GM20000 (cell line): ENCODE measurements around the gene NCAPG2.

Source experiments
- DNase-seq: peaks from one replicate; pipeline ENCODE4 v3.0.0; 2012; ENCODE audit warnings: low spot score
- TF ChIP-seq, protein P1 (sequence below): IDR thresholded peaks from 2 replicates; pipeline ENCODE4 v1.5.1; 2012; ENCODE audit warnings: mild to moderate bottlenecking, control low read depth; ENCODE audit errors: extremely low read depth, missing control alignments

NCAPG2 gene

DNA sequence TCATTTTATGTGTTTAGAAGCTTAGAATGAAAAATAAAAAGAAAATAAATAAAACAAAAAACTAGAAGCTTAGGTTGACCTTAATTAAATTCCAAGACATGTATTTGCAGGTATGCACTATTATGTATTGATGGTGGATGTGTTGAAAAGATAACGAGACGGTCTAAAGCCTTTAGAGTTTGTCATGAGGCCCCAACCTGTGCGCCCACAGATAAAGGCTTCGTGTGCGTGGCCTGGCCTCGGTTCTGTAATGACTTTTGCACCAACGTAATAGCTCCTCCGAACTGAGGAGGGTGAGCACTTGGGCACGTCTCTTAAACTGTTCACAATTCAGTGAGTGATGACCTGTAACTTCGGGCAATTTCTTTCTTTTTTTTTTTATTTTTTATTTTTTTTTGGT is 43.7 kb upstream of the NCAPG2 start:
- TF ChIP-seq, protein P1, sequence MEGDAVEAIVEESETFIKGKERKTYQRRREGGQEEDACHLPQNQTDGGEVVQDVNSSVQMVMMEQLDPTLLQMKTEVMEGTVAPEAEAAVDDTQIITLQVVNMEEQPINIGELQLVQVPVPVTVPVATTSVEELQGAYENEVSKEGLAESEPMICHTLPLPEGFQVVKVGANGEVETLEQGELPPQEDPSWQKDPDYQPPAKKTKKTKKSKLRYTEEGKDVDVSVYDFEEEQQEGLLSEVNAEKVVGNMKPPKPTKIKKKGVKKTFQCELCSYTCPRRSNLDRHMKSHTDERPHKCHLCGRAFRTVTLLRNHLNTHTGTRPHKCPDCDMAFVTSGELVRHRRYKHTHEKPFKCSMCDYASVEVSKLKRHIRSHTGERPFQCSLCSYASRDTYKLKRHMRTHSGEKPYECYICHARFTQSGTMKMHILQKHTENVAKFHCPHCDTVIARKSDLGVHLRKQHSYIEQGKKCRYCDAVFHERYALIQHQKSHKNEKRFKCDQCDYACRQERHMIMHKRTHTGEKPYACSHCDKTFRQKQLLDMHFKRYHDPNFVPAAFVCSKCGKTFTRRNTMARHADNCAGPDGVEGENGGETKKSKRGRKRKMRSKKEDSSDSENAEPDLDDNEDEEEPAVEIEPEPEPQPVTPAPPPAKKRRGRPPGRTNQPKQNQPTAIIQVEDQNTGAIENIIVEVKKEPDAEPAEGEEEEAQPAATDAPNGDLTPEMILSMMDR: no peak
- DNase-seq: no peak

DNA sequence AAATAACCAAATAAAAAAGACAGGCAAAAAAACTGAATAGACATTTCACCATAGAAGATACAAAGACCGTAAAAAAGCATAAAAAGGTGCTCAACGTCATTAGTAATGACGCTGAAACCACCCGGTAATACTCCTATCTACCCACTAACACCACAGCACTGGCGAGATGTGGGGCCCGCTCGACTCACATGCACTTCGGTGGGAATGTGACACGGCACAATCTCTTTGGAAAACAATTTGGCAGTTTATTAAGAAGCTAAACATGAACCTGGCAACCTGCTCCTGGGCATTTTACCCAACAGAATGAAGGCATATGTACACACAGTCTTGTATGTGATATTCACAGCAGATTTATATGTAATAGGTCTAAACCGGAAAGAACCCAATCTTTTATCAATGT is 42.8 kb upstream of the NCAPG2 start:
- no peak for DNase-seq

DNA sequence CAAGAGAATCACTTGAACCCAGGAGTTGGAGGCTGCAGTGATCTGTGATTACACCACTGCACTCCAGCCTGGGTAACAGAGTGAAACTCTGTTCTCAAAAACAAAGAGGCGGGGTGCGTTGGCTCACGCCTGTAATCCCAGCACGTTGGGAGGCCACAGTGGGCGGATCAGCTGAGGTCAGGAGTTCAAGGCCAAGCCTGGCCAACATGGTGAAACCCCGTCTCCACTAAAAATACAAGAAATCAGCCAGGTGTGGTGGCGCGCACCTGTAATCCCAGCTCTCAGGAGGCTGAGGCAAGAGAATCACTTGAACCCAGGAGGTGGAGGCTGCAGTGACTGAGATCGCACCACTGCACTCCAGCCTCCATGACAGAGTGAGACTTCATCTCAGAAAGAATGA is 42.4 kb upstream of the NCAPG2 start:
- no peak for DNase-seq
- TF ChIP-seq, protein P1: no peak

More for the DNA sequence above, 42.8 kb upstream of the NCAPG2 start:
- TF ChIP-seq, protein P1: no peak

DNA sequence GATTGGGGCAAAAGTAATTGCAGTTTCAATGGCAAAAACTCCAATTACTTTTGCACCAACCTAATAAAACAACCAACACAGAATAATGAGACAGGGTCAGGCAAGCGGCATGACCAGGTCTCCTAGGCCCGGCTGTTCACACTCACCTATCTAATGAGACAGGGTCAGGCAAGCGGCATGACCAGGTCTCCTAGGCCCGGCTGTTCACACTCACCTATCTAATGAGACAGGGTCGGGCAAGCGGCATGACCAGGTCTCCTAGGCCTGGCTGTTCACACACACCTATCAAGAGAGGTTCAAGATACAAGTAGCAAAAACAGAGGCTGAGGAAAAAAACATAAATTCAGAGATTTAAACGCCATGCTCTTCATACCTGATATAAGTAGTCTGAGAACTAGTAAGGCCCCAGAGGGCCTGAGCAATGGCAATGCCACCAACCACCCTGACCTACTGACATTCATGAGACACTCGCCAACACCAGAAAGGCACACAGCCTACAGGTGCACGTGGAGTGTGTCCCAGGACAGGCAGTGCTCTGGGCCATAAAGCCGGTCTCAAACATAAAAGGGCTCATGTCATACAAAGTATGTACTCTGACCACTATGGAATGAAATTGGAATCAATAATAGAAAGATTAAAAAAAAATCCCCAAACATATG is 40.6 kb upstream of the NCAPG2 start:
- TF ChIP-seq, protein P1: no peak
- no peak for DNase-seq

DNA sequence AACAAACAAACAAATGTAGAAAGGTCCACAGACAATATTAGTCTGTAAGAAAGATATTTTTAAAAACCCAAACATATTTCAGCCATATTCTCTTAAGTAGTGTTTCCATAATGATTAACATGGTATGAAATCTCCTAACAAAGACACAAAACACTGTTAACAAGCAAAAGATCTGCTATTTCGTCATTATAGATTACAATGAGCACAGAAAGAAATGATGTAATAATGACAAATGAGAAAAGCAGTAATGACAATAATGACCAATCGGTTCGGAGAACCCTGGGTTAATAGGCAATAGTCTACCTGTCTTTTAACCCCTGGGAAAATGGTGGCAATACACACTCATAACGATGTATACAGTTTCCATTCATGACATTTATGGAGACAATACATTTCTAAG is 39.5 kb upstream of the NCAPG2 start:
- DNase-seq: no peak
- TF ChIP-seq, protein P1: no peak

DNA sequence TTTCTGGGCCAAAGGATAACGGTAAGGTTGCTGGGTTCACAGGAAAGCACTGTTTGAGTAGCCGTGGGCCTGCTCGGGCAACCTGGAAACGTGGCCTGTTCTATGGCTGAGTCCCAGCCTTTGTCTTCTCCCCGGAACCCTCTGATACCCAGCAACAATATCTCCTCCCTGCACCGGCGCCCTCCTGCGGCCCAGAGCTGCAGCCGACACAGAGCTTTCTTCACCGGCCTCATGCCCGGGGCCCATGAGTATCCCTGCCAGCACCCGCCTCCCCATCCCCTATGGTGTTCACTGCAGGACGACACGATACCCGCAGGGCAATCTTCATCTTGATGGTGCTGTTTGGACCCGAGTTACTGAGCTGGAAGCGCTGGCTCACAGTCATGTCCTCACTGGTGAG is 38.6 kb upstream of the NCAPG2 start:
- TF ChIP-seq, protein P1: no peak
- no peak for DNase-seq

DNA sequence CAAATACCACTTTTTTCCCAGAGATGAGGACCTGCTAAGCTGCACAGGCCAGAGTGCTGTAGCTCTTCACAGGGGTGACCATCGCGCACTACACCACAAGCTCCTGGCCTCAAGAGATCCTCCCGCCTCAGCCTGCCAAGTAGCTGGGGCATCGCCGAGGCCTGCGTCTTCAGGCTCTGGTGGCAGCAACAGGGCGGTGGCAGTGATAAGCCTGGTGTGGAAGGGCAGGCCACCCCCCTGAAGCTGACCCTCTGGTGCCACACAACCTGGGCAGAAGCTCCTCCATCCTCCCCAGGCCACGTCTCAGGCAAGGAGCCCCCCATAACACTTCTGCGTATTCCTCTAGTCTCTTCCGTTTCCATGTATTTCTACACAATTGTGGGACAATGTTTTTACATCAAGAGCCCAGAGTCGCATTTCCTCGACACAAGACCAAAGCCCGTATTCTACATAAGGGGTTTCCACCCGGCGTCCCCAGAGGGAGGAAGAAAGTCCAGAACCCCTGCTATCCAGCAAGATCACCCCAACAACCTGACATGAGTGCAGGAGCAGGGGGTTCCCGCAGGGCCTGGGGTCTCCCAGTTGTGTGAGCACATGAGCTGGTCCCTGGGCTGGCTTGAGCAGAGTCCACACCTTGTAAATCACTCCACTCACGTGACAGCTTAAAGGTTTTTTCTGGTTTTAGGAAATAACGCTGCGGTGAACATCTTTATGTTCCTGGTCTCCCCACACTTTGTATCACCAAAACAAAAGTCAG is 37.6 kb upstream of the NCAPG2 start:
- TF ChIP-seq, protein P1: no peak
- DNase-seq: no peak
